ENCODE data around the gene RPAP2.

DNA sequence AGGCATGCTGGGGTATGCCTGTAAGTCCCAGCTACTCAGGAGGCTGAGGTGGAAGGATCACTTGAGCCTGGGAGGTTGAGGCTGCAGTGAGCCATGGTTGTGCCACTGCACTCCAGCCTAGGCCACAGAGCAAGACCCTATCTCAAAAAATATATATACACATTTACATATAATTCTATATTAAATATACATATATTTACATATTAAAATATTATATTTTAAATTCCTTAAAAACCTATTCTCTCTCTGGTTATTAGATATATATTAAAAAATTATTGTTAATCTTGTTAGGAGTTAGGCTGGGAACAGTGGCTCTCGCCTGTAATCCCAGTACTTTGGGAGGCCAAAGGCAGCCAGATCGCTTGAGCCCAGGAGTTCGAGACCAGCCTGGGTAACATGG is 22.8 kb upstream of the RPAP2 start:
- TF ChIP-seq POLR2A (IDR thresholded peaks at IDR 0.05; ENCODE audit: low read depth, low read length) = no peak
- TF ChIP-seq POU2F2 (IDR thresholded peaks at IDR 0.05; ENCODE audit: low read depth, low read length) = no peak
- TF ChIP-seq SPI1 (IDR thresholded peaks at IDR 0.05; ENCODE audit: low read depth, low read length) = no peak
- no peak for TF ChIP-seq POLR2AphosphoS5 (IDR thresholded peaks at IDR 0.05; ENCODE audit: low read depth, low read length)
- no peak for TF ChIP-seq TAF1 (IDR thresholded peaks at IDR 0.05; ENCODE audit: low read depth, low read length)

All from GM12891 (cell line).